A673 (cell line): ENCODE data around the gene SLC39A6. TPM values are rescaled to one million over a fixed set of nuclear protein-coding genes. Genes with fewer than 3 reads are reported as not detected.

Experiments used
- BruUV-seq: library from RNA; stranded (reverse); fragments of 400-500 nt; replicated peaks from 2 replicates; lab custom pipeline; 2021; lab: Mats Ljungman, UMichigan
- CTCF ChIA-PET: fragments of 300-600 bp; sonication (Branson Sonifier 250); formaldehyde crosslinking; loops from one replicate; lab custom pipeline; 2022; ENCODE audit warnings: antibody characterized with exemption; lab: Charles Lee
- POLR2A ChIA-PET: fragments of 300-600 bp; sonication (Branson Sonifier 250); formaldehyde crosslinking; loops from one replicate; lab custom pipeline; 2022; ENCODE audit warnings: antibody characterized with exemption; ENCODE audit not compliant: low non-redundant PET; lab: Charles Lee
- DNase-seq: peaks from one replicate; pipeline ENCODE4 v3.0.0-alpha.2; 2015; ENCODE audit warnings: low spot score
- H3K27ac ChIP-seq: fragments of 200-600 bp; sonication (generic); 2 replicates; pipeline ENCODE4 v1.5.1; 2016; ENCODE audit warnings: mixed run types, low read depth, mild to moderate bottlenecking, mixed read lengths, antibody characterized with exemption, low read length; ENCODE audit not compliant: poor library complexity, severe bottlenecking
- H3K27me3 ChIP-seq: fragments of 200-600 bp; sonication (generic); replicated peaks from 2 replicates; pipeline ENCODE4 v1.6.1; 2017; ENCODE audit warnings: mixed run types, low read depth, mild to moderate bottlenecking, mixed read lengths, antibody characterized with exemption, low read length; ENCODE audit not compliant: insufficient read depth, poor library complexity
- H3K36me3 ChIP-seq: fragments of 200-600 bp; sonication (generic); 2 replicates; pipeline ENCODE4 v1.6.1; 2016; ENCODE audit warnings: mixed run types, mild to moderate bottlenecking, mixed read lengths, antibody characterized with exemption, low read length; ENCODE audit not compliant: insufficient read depth, poor library complexity, severe bottlenecking
- H3K4me1 ChIP-seq: fragments of 200-600 bp; sonication (generic); 2 replicates; pipeline ENCODE4 v1.6.1; 2017; ENCODE audit warnings: mixed run types, mild to moderate bottlenecking, mixed read lengths, antibody characterized with exemption, low read length; ENCODE audit not compliant: insufficient read depth, poor library complexity, severe bottlenecking
- H3K4me3 ChIP-seq: fragments of 200-600 bp; sonication (generic); 2 replicates; pipeline ENCODE4 v1.5.1; 2016; ENCODE audit warnings: low read depth, mixed run types, mild to moderate bottlenecking, mixed read lengths, low read length; ENCODE audit not compliant: poor library complexity, severe bottlenecking
- H3K9me3 ChIP-seq: fragments of 200-600 bp; sonication (generic); 2 replicates; pipeline ENCODE4 v1.6.1; 2016; ENCODE audit warnings: mixed run types, low read depth, mild to moderate bottlenecking, mixed read lengths, antibody characterized with exemption, low read length; ENCODE audit not compliant: poor library complexity, severe bottlenecking
- CTCF ChIP-seq: fragments of 300-800, 200-600 bp; sonication (generic); conservative IDR thresholded peaks from 2 replicates; pipeline ENCODE4 v1.5.1; 2017; ENCODE audit warnings: low read depth, mild to moderate bottlenecking, antibody characterized with exemption, low read length, moderate library complexity, mixed read lengths
- EZH2 ChIP-seq: fragments of 200-600 bp; sonication (generic); IDR thresholded peaks from 2 replicates; pipeline ENCODE4 v1.6.1; 2017; ENCODE audit warnings: borderline replicate concordance, low read depth, mild to moderate bottlenecking, mixed read lengths, antibody characterized with exemption, low read length; ENCODE audit not compliant: poor library complexity, severe bottlenecking
- intact Hi-C: fragments of 100-400 bp; cut with micrococcal nuclease; formaldehyde crosslinking; loops from one replicate; pipeline ENCODE4 v1.10.0; 2022; ENCODE audit not compliant: unreplicated experiment
- total RNA-seq: library from RNA; stranded (reverse); gene quantifications from 2 replicates; pipeline ENCODE4 v1.2.3, GENCODE V29; 2021

The SLC39A6 gene
- total RNA-seq, 1 experiment from 2014 or later, result 70.7 TPM

GRCh38 chr18:36112302-36112701, 16.8 kb downstream of the SLC39A6 start:
- no peak overlapping the region for H3K27ac ChIP-seq
- CTCF ChIA-PET, result no interaction called here
- peaks cover 54% of the 10 kb centered on the region for H3K36me3 ChIP-seq
- DNase-seq, result no peak
- no peaks in the 10 kb centered on the region for H3K9me3 ChIP-seq
- no peak overlapping the region for H3K4me3 ChIP-seq
- POLR2A ChIA-PET, result no interaction called here
- intact Hi-C loops, result no loop called here
- no TSS peak for BruUV-seq
- H3K27me3 ChIP-seq, result no peaks in the 10 kb centered on the region
- no peak for TF ChIP-seq CTCF
- TF ChIP-seq EZH2, result no peak
- no peaks in the 10 kb centered on the region for H3K4me1 ChIP-seq

- POLR2A ChIA-PET, result no interaction called here
- intact Hi-C loops, result no loop called here
- Histone ChIP-seq H3K4me3 (no peak overlapping the region), H3K4me1 (no peaks in the 10 kb centered on the region), H3K36me3 (peaks cover 41% of the 10 kb centered on the region), H3K27me3 (no peaks in the 10 kb centered on the region), H3K27ac (no peak overlapping the region), H3K9me3 (no peaks in the 10 kb centered on the region)
- CTCF ChIA-PET, result no interaction called here
- no TSS peak for BruUV-seq
- TF ChIP-seq EZH2 (no peak), CTCF (no peak)
- no peak for DNase-seq
Observed at GRCh38 chr18:36109737-36110136, 19.4 kb downstream of the SLC39A6 start.

- Histone ChIP-seq H3K27me3 (no peaks in the 10 kb centered on the region), H3K9me3 (no peaks in the 10 kb centered on the region), H3K36me3 (peaks cover 32% of the 10 kb centered on the region), H3K4me3 (no peak overlapping the region), H3K4me1 (no peaks in the 10 kb centered on the region), H3K27ac (no peak overlapping the region)
- CTCF ChIA-PET, result no interaction called here
- intact Hi-C loops, result no loop called here
- POLR2A ChIA-PET, result no interaction called here
- TSS peak; percentile 86 for BruUV-seq
- no peak for DNase-seq
- TF ChIP-seq CTCF (no peak), EZH2 (no peak)
Observed at GRCh38 chr18:36108601-36109000, 20.5 kb downstream of the SLC39A6 start.
